ENCODE results near the gene GRIA3.
"Not testable (repeated sequence)": the region's sequence is repeated elsewhere in the genome, so short reads cannot be mapped to it uniquely, and the experiment has no call there.

GRIA3 gene

GRCh38 chrX:123277347-123277746, 93.3 kb downstream of the GRIA3 start:
- Mint-ChIP-seq H3K36me3 (no peaks in the 10 kb centered on the region), H3K4me3 (no peak overlapping the region), H3K27me3 (no peaks in the 10 kb centered on the region), H3K4me1 (no peaks in the 10 kb centered on the region), H3K27ac (no peak overlapping the region), H3K9me3 (no peaks in the 10 kb centered on the region)

DNA sequence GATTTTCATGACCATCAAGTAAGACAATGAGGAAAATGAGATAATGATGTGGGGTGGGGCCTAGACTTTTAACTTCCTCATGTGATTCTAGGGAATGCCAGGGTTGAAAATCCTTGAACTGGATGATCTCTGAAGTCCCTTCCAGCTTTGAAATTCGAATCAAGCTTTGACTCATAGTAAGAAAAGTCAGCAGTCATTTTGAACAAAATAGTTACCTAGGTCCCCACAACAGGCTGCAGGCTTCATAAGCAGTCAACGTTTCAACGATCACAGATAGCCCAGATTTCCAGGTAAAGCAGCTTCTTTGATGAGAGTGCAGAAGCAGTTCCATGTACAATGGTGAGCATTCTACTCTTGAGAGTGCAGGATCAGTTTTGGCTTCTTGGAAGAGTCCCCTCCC, 93.7 kb downstream of the GRIA3 start:
- Mint-ChIP-seq H3K27ac (no peak overlapping the region), H3K4me3 (no peak overlapping the region), H3K4me1 (no peaks in the 10 kb centered on the region), H3K36me3 (no peaks in the 10 kb centered on the region), H3K27me3 (no peaks in the 10 kb centered on the region), H3K9me3 (no peaks in the 10 kb centered on the region)

DNA sequence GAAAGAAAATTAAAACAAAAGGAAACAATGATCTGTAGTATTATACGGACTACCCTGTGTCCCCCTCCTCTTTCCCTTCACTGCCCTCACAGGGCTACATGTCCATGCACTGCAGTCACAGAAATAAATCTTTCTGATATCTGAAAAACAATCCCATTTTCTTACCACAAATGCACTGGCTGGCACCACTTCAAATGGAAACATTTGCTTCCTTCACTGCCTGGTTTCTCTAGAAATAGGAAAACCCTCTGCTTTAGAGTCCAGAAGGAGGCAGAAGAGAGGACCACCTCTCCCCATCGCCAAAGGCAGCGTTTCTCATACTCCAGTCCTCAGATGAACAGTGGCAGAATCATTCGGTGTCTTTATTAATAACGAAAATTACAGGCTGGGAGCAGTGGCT, 98.2 kb downstream of the GRIA3 start:
- H3K4me1 Mint-ChIP-seq, result no peaks in the 10 kb centered on the region
- no peaks in the 10 kb centered on the region for H3K36me3 Mint-ChIP-seq
- H3K27ac Mint-ChIP-seq, result no peak overlapping the region
- no peaks in the 10 kb centered on the region for H3K9me3 Mint-ChIP-seq
- H3K4me3 Mint-ChIP-seq, result no peak overlapping the region
- H3K27me3 Mint-ChIP-seq, result no peaks in the 10 kb centered on the region

- not testable (repeated sequence) for H3K36me3 Mint-ChIP-seq
These were observed 99.3 kb downstream of the GRIA3 start for GRCh38 chrX:123283407-123283806.

DNA sequence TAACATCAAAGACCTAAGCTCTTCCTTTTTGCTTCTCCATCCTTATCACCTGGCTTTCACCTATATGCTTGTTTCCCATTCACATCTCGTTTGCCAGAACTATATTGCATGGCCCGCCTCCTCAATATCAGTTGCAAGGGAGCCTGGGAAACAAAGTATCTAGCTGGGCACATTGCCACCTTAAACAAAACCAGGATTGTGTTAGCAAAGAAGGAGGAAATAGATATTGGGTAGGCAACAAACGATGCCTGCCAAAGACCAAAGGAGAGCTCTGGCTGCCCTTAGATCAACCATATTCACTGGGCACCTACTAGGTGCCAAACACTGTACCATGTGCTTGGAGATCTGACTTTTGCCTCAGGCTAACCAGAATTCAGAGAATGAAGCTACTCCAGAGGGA, 107.5 kb downstream of the GRIA3 start:
- H3K9me3 Mint-ChIP-seq, result no peaks in the 10 kb centered on the region
- no peak overlapping the region for H3K27ac Mint-ChIP-seq
- no peak overlapping the region for H3K4me3 Mint-ChIP-seq
- H3K27me3 Mint-ChIP-seq, result no peaks in the 10 kb centered on the region
- no peaks in the 10 kb centered on the region for H3K36me3 Mint-ChIP-seq
- H3K4me1 Mint-ChIP-seq, result no peaks in the 10 kb centered on the region

More at GRCh38 chrX:123283407-123283806, 99.3 kb downstream of the GRIA3 start:
- H3K27me3 Mint-ChIP-seq, H3K27ac Mint-ChIP-seq, H3K4me3 Mint-ChIP-seq, H3K4me1 Mint-ChIP-seq, H3K9me3 Mint-ChIP-seq: not testable (repeated sequence)

GRCh38 chrX:123298026-123298425, 113.9 kb downstream of the GRIA3 start:
- no peaks in the 10 kb centered on the region for H3K9me3 Mint-ChIP-seq
- peaks cover 3% of the 10 kb centered on the region for H3K27me3 Mint-ChIP-seq
- no peaks in the 10 kb centered on the region for H3K36me3 Mint-ChIP-seq
- H3K27ac Mint-ChIP-seq, result no peak overlapping the region
- H3K4me3 Mint-ChIP-seq, result no peak overlapping the region
- no peaks in the 10 kb centered on the region for H3K4me1 Mint-ChIP-seq

- H3K27ac Mint-ChIP-seq, result no peak overlapping the region
- no peaks in the 10 kb centered on the region for H3K9me3 Mint-ChIP-seq
- H3K27me3 Mint-ChIP-seq, result peaks cover 3% of the 10 kb centered on the region
- no peaks in the 10 kb centered on the region for H3K36me3 Mint-ChIP-seq
- no peak overlapping the region for H3K4me3 Mint-ChIP-seq
- H3K4me1 Mint-ChIP-seq, result no peaks in the 10 kb centered on the region
These were observed 119.4 kb downstream of the GRIA3 start for GRCh38 chrX:123303429-123303828.

GRCh38 chrX:123308658-123309057, 124.6 kb downstream of the GRIA3 start:
- Mint-ChIP-seq H3K27ac (no peak overlapping the region), H3K4me3 (no peak overlapping the region), H3K4me1 (no peaks in the 10 kb centered on the region), H3K9me3 (peaks cover 5% of the 10 kb centered on the region), H3K36me3 (no peaks in the 10 kb centered on the region), H3K27me3 (no peaks in the 10 kb centered on the region)

DNA sequence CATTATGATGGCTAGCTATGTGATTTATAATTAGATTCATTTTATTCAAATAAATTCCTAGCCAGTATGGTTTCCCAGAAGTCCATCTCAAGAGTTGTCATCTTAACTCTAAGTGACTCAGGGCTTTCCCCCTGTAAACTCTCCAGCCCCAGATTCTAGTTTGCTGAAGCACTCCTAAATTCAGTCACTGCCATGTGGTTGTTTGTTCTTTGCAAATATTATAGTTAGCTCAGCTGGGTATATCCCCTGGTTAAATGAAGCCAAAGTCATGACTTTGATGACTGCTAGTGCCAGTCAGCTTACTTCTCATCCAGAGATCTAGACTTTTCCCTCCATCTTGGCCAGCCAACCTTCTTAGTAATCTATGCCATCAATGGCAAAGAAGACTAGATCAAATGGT, 126.0 kb downstream of the GRIA3 start:
- H3K27me3 Mint-ChIP-seq, result no peaks in the 10 kb centered on the region
- H3K4me3 Mint-ChIP-seq, result no peak overlapping the region
- H3K27ac Mint-ChIP-seq, result no peak overlapping the region
- no peaks in the 10 kb centered on the region for H3K36me3 Mint-ChIP-seq
- no peaks in the 10 kb centered on the region for H3K4me1 Mint-ChIP-seq
- peaks cover 5% of the 10 kb centered on the region for H3K9me3 Mint-ChIP-seq

- no peak overlapping the region for H3K27ac Mint-ChIP-seq
- no peaks in the 10 kb centered on the region for H3K36me3 Mint-ChIP-seq
- peaks cover 5% of the 10 kb centered on the region for H3K9me3 Mint-ChIP-seq
- no peaks in the 10 kb centered on the region for H3K4me1 Mint-ChIP-seq
- H3K27me3 Mint-ChIP-seq, result no peaks in the 10 kb centered on the region
- H3K4me3 Mint-ChIP-seq, result no peak overlapping the region
These were observed 127.4 kb downstream of the GRIA3 start for GRCh38 chrX:123311486-123311885.

GRCh38 chrX:123313486-123313885, 129.4 kb downstream of the GRIA3 start:
- Mint-ChIP-seq H3K9me3 (peaks cover 5% of the 10 kb centered on the region), H3K27me3 (no peaks in the 10 kb centered on the region), H3K36me3 (no peaks in the 10 kb centered on the region), H3K27ac (no peak overlapping the region), H3K4me3 (no peak overlapping the region), H3K4me1 (no peaks in the 10 kb centered on the region)

DNA sequence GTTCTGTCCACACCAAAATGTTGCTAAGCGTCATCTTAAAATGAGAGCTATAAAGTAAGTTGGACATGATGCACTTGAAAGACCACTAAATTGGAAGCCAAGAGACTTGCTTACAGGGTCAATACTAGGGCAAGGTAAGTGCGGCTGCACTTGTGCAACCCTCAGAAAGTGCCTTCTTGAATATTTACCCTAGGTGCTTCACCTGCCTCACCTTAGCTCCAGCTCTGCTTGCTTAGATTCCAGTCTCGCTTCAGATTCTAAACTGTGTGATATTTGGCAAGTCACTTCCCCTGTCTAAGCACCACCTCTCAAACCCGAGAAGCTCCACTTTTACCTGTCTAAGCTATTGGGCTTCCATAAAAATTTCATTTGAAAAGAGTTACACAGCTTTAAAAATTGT, 136.5 kb downstream of the GRIA3 start:
- H3K27ac Mint-ChIP-seq, result no peak overlapping the region
- H3K36me3 Mint-ChIP-seq, result no peaks in the 10 kb centered on the region
- no peak overlapping the region for H3K4me3 Mint-ChIP-seq
- no peaks in the 10 kb centered on the region for H3K4me1 Mint-ChIP-seq
- H3K27me3 Mint-ChIP-seq, result peaks cover 1% of the 10 kb centered on the region
- no peaks in the 10 kb centered on the region for H3K9me3 Mint-ChIP-seq

DNA sequence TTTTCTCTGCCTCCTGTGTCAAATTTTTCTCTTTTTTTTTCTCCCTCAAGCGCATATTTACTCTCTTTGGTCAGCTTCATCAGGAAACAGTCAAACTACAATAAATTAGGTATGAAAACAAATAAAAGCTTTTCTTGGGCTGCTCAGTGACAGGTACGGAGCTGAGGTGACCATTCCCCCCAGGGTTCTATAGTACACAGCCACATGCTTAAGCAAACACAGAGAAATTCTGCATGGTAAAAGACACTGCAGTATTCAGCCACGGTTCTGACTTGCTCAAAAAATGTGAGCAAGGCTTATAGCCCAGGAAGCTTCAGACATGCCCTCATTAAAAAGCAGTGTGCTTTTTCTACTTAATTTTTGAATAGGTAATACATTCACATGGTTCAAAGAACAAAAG, 138.5 kb downstream of the GRIA3 start:
- H3K9me3 Mint-ChIP-seq, result no peaks in the 10 kb centered on the region
- no peaks in the 10 kb centered on the region for H3K36me3 Mint-ChIP-seq
- no peak overlapping the region for H3K27ac Mint-ChIP-seq
- H3K4me3 Mint-ChIP-seq, result no peak overlapping the region
- peaks cover 2% of the 10 kb centered on the region for H3K27me3 Mint-ChIP-seq
- no peaks in the 10 kb centered on the region for H3K4me1 Mint-ChIP-seq

DNA sequence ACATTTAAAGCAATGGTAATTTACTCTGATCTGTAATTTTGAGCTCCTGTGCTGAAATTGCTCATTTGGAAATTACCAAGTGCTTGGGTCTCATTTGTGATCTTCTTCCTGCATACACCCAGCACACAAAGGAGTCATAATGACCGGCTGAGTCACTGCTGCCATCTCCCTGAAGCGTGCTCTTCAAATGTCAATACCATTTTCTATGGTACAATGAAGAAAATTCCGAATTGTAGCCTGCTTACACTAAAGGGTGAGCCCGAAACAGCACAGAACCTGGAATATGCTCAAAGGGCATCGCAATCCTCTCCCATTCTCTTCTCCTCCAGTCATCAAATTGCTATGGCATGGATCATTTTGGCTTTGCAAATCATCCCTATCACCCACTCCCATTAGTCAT, 140.5 kb downstream of the GRIA3 start:
- Mint-ChIP-seq H3K4me3 (no peak overlapping the region), H3K36me3 (no peaks in the 10 kb centered on the region), H3K27ac (no peak overlapping the region), H3K9me3 (no peaks in the 10 kb centered on the region), H3K27me3 (peaks cover 2% of the 10 kb centered on the region), H3K4me1 (no peaks in the 10 kb centered on the region)

- H3K4me1 Mint-ChIP-seq, result no peaks in the 10 kb centered on the region
- no peak overlapping the region for H3K4me3 Mint-ChIP-seq
- H3K27me3 Mint-ChIP-seq, result peaks cover 1% of the 10 kb centered on the region
- H3K36me3 Mint-ChIP-seq, result no peaks in the 10 kb centered on the region
- no peaks in the 10 kb centered on the region for H3K9me3 Mint-ChIP-seq
- H3K27ac Mint-ChIP-seq, result no peak overlapping the region
These were observed 146.3 kb downstream of the GRIA3 start for GRCh38 chrX:123330229-123330942.

DNA sequence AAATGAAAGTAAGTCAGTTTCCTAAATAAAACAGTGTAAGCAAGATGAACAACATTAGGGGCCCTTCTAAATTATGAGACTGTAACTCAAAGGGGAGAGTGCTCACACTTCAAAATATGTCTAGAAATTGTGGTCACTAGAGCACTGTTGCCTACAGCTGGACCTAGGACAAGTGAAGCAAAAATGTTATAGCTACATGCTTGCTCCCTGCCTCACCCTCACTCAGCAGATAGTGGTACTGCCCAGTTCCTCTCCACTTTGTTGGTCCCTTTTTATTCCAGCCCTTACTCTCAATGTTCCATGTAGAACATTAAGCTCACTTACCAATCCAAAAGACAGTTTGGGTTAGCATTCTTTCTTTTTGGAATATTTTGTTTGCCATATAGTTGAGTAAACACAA, 147.3 kb downstream of the GRIA3 start:
- Mint-ChIP-seq H3K4me3 (no peak overlapping the region), H3K9me3 (no peaks in the 10 kb centered on the region), H3K27me3 (peaks cover 1% of the 10 kb centered on the region), H3K36me3 (no peaks in the 10 kb centered on the region), H3K27ac (no peak overlapping the region), H3K4me1 (no peaks in the 10 kb centered on the region)

DNA sequence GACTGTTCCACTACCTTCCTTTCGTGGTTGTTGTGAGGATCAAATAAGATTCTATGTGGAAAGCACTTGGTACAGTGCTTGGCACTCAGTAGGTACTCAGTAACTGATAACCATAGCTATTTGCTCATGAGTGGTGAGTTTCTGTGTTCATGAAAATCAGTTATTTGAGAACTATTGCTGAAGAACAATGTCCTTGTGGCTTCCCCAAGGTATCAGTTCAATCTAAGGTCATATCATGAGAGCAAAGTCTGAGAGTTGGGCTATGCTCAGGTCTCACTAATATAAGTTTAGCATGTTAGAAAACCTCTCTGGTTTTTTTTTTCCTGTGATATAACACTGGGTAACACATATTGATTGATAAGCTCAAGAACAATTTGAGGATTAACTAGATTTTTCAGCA, 147.8 kb downstream of the GRIA3 start:
- no peak overlapping the region for H3K27ac Mint-ChIP-seq
- H3K36me3 Mint-ChIP-seq, result no peaks in the 10 kb centered on the region
- H3K9me3 Mint-ChIP-seq, result no peaks in the 10 kb centered on the region
- no peaks in the 10 kb centered on the region for H3K27me3 Mint-ChIP-seq
- no peak overlapping the region for H3K4me3 Mint-ChIP-seq
- no peaks in the 10 kb centered on the region for H3K4me1 Mint-ChIP-seq
